A549 (cell line): ENCODE measurements around the gene PHF1.

Experiments used
- CHD2 ChIP-seq: fragments of 150-350 bp; IDR thresholded peaks from 2 replicates; pipeline ENCODE4 v1.6.1; 2014; ENCODE audit warnings: low read length; ENCODE audit not compliant: partially characterized antibody
- EHF ChIP-seq: fragments of 250-450 bp; sonication (Bioruptor Pico); IDR thresholded peaks from 2 replicates; pipeline ENCODE4 v1.5.0; 2020; ENCODE audit warnings: mild to moderate bottlenecking
- EP300 ChIP-seq, 2 experiments: fragments of >200 bp; sonication (Bioruptor Twin); formaldehyde crosslinking; IDR thresholded peaks; 2 replicates in 1 of 2; 3 replicates in 1 of 2; pipeline ENCODE4 v1.6.1; 2016 to 2017
- HOXB5 ChIP-seq: fragments of 250-450 bp; sonication (Bioruptor Pico); IDR thresholded peaks from 2 replicates; pipeline ENCODE4 v1.5.0; 2020; ENCODE audit warnings: mild to moderate bottlenecking, moderate library complexity
- JUN ChIP-seq, 2 experiments: fragments of >200 bp; sonication (Bioruptor Twin); formaldehyde crosslinking; IDR thresholded peaks; 2 replicates in 1 of 2; 3 replicates in 1 of 2; pipeline ENCODE4 v1.6.1; 2016 to 2017
- POLR2A ChIP-seq: IDR thresholded peaks from 2 replicates; pipeline ENCODE4 v1.6.1; 2012; ENCODE audit warnings: mild to moderate bottlenecking, low read length
- RAD21 ChIP-seq, 2 experiments: fragments of >200 bp in 1 of 2; sonication (Bioruptor Twin) in 1 of 2; formaldehyde crosslinking in 1 of 2; IDR thresholded peaks in 1 of 2; conservative IDR thresholded peaks in 1 of 2; 2 replicates in 1 of 2; 3 replicates in 1 of 2; pipeline ENCODE4 v1.6.1; 2012 to 2018; ENCODE audit warnings: inconsistent platforms in 1 of 2
- TF ChIP-seq, protein P1 (sequence below): fragments of >200 bp; sonication (Bioruptor Twin); formaldehyde crosslinking; IDR thresholded peaks from 3 replicates; pipeline ENCODE4 v1.5.1; 2016
- TF ChIP-seq, protein P2 (sequence below): IDR thresholded peaks from 2 replicates; pipeline ENCODE4 v1.6.1; 2012
- TF ChIP-seq, protein P3 (sequence below): IDR thresholded peaks from 2 replicates; pipeline ENCODE4 v1.6.1; 2012

DNA sequence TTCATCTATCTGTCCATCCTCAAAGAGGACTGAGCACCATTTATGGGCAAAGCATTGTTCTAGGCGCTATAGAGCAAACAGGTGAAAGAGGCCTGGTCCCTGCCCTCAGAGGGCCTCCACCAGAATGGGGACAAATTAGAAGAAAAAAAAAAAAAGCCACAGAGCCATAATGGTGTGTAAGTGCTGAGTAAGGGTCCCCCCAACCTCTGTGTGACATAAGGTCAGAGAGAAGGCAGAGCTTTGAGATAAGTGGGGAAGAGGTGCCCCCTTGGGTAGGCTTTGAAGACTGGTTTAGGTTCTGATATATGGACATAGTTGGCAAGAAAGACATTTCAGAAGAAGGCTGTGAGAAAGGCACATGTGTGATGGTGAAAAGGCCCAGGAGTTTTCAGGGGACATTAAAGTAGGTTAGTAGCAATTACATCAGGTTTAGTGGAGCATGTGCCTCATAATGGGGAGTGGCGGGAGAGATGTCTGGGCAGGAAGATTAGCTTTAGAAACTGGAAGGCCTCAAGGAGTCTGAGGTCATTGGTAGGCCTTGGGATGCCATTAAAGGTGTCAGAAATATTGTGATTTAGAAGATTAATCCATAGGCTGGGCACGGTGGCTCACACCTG is 28.3 kb downstream of the PHF1 start:
- TF ChIP-seq, protein P1, sequence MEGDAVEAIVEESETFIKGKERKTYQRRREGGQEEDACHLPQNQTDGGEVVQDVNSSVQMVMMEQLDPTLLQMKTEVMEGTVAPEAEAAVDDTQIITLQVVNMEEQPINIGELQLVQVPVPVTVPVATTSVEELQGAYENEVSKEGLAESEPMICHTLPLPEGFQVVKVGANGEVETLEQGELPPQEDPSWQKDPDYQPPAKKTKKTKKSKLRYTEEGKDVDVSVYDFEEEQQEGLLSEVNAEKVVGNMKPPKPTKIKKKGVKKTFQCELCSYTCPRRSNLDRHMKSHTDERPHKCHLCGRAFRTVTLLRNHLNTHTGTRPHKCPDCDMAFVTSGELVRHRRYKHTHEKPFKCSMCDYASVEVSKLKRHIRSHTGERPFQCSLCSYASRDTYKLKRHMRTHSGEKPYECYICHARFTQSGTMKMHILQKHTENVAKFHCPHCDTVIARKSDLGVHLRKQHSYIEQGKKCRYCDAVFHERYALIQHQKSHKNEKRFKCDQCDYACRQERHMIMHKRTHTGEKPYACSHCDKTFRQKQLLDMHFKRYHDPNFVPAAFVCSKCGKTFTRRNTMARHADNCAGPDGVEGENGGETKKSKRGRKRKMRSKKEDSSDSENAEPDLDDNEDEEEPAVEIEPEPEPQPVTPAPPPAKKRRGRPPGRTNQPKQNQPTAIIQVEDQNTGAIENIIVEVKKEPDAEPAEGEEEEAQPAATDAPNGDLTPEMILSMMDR: no peak
- no peak for TF ChIP-seq RAD21 (conservative IDR thresholded peaks at IDR 0.05 in 1 of 2, IDR thresholded peaks at IDR 0.05 in 1 of 2)
- no peak for TF ChIP-seq EP300 (IDR thresholded peaks at IDR 0.05)
- TF ChIP-seq, protein P2, sequence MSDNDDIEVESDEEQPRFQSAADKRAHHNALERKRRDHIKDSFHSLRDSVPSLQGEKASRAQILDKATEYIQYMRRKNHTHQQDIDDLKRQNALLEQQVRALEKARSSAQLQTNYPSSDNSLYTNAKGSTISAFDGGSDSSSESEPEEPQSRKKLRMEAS: no peak
- no peak for TF ChIP-seq POLR2A
- no peak for TF ChIP-seq JUN (IDR thresholded peaks at IDR 0.05)
- TF ChIP-seq EHF (CRISPR knock-in tag): no peak
- no peak for TF ChIP-seq CHD2
- TF ChIP-seq, protein P3, sequence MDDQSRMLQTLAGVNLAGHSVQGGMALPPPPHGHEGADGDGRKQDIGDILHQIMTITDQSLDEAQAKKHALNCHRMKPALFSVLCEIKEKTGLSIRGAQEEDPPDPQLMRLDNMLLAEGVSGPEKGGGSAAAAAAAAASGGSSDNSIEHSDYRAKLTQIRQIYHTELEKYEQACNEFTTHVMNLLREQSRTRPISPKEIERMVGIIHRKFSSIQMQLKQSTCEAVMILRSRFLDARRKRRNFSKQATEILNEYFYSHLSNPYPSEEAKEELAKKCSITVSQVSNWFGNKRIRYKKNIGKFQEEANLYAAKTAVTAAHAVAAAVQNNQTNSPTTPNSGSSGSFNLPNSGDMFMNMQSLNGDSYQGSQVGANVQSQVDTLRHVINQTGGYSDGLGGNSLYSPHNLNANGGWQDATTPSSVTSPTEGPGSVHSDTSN: no peak
- TF ChIP-seq HOXB5 (CRISPR knock-in tag): no peak
